NK-92 (cell line): ENCODE results near the gene DCDC1.

Source experiments
- DNase-seq: peaks from one replicate; lab custom pipeline; 2025; ENCODE audit not compliant: unreplicated experiment; lab: John Stamatoyannopoulos, UW

DCDC1 gene

GRCh38 chr11:30919389-30920152 lies 450.0 kb downstream of the DCDC1 start:
- DNase-seq: no peak

- DNase-seq: no peak
Observed at GRCh38 chr11:30917859-30918478, 451.6 kb downstream of the DCDC1 start.

- no peak for DNase-seq
Observed at GRCh38 chr11:30917266-30917665, 452.3 kb downstream of the DCDC1 start.

- no peak for DNase-seq
Observed at GRCh38 chr11:30916764-30917163, 452.8 kb downstream of the DCDC1 start.

- DNase-seq: no peak
Observed at GRCh38 chr11:30914143-30914762, 455.3 kb downstream of the DCDC1 start.

GRCh38 chr11:30911247-30911646 lies 458.3 kb downstream of the DCDC1 start:
- no peak for DNase-seq

GRCh38 chr11:30908857-30909256 lies 460.7 kb downstream of the DCDC1 start:
- no peak for DNase-seq

- DNase-seq: no peak
Observed at GRCh38 chr11:30908272-30908671, 461.3 kb downstream of the DCDC1 start.

GRCh38 chr11:30902929-30903328 lies 466.6 kb downstream of the DCDC1 start:
- no peak for DNase-seq

GRCh38 chr11:30895046-30895445 lies 474.5 kb downstream of the DCDC1 start:
- no peak for DNase-seq

- DNase-seq: no peak
Observed at GRCh38 chr11:30893318-30893717, 476.2 kb downstream of the DCDC1 start.

- no peak for DNase-seq
Observed at GRCh38 chr11:30889143-30889794, 480.3 kb downstream of the DCDC1 start.

GRCh38 chr11:30879322-30880005 lies 490.1 kb downstream of the DCDC1 start:
- no peak for DNase-seq

GRCh38 chr11:30878400-30878799 lies 491.1 kb downstream of the DCDC1 start:
- DNase-seq: no peak

- no peak for DNase-seq
Observed at GRCh38 chr11:30876663-30877396, 492.7 kb downstream of the DCDC1 start.

GRCh38 chr11:30876228-30876627 lies 493.3 kb downstream of the DCDC1 start:
- no peak for DNase-seq

GRCh38 chr11:30875806-30876205 lies 493.7 kb downstream of the DCDC1 start:
- DNase-seq: no peak

- DNase-seq: no peak
Observed at GRCh38 chr11:30873924-30874610, 495.5 kb downstream of the DCDC1 start.

- no peak for DNase-seq
Observed at GRCh38 chr11:30868626-30869081, 500.9 kb downstream of the DCDC1 start.

GRCh38 chr11:30863209-30863608 lies 506.3 kb downstream of the DCDC1 start:
- no peak for DNase-seq
